ENCODE data around the gene CA10.

Gene CA10

GRCh38 chr17:51818777-51819176 lies 339.7 kb downstream of the CA10 start:
- DNase-seq (no peak), ATAC-seq (no peak)

- DNase-seq (no peak), ATAC-seq (no peak)
Observed at GRCh38 chr17:51817955-51818354, 340.6 kb downstream of the CA10 start.

- no peak for ATAC-seq
- no peak for DNase-seq
Observed at GRCh38 chr17:51817117-51817516, 341.4 kb downstream of the CA10 start.

DNA sequence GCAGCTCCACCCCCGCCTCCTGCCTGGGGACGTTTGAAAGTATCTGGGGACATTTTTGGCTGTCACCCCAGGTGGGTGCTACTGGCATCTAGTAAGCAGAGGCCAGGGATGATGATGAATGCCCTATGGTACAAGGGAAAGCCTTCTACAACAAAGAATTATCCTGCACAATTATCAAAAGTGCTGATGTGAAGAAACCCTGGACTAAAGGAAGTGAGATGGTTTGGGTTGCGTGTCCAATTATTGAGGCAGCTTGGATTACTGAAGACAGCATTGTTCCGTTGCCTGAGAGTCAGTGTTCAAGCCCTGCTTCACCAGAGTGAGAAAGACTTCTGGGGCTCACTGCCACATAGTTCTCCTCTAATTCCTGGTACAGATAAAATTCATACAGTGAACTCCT lies 343.4 kb downstream of the CA10 start:
- DNase-seq, result no peak
- no peak for ATAC-seq

- DNase-seq (no peak), ATAC-seq (no peak)
Observed at GRCh38 chr17:51814521-51814920, 344.0 kb downstream of the CA10 start.

DNA sequence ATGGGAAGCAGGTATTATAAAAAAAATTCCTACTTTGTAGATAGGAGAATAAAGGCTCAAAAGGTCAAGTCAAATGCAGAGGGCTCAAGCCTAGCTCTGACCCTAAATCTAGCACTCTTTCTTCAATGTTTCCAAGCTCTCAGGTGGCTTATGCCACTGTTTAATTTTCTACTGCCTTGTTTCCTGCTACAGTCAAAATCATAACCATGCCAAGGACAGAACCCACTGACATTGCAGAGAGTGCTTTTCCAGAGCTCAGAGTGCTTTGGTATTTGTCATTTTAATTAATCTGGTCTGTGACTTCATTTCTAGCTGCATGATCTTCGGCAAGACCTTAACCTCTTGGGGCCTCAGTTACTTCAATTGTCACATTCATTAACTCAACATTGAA lies 344.7 kb downstream of the CA10 start:
- no peak for ATAC-seq
- no peak for DNase-seq

DNA sequence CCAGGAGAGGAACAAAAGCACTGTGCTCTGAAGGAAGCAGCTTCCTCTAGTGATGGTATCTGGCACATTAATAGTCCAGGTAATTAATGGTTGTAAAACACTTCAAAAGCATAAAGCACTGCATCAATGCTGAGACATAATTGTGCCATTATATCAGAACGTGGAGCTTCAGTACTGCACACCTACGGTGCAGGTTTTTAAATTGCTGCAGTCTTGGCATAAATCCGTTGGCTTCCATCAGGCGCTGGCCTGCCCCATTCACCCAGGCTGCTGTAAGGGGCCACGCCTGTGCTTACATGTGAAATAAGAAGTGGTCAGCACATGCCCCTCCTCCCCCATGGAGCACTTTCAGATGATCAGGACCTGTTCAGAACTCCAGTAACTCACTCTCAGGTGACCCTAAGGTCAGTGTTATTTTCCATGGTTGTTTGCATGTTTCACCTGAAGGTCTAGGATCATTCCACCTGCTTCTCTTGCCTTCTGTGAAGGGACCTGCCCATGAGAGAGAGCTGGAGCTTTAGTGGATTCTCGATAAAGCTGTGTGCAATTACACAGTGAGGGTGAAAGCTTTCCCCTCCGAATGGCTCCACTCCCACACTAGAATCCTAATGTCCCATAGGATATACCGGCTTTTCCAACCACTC lies 345.3 kb downstream of the CA10 start:
- DNase-seq (no peak), ATAC-seq (no peak)

- ATAC-seq, result no peak
- DNase-seq, result no peak
Observed at GRCh38 chr17:51807460-51807859, 351.1 kb downstream of the CA10 start.

- no peak for ATAC-seq
- no peak for DNase-seq
Observed at GRCh38 chr17:51805765-51806164, 352.7 kb downstream of the CA10 start.

- no peak for DNase-seq
- no peak for ATAC-seq
Observed at GRCh38 chr17:51805185-51805584, 353.3 kb downstream of the CA10 start.

DNA sequence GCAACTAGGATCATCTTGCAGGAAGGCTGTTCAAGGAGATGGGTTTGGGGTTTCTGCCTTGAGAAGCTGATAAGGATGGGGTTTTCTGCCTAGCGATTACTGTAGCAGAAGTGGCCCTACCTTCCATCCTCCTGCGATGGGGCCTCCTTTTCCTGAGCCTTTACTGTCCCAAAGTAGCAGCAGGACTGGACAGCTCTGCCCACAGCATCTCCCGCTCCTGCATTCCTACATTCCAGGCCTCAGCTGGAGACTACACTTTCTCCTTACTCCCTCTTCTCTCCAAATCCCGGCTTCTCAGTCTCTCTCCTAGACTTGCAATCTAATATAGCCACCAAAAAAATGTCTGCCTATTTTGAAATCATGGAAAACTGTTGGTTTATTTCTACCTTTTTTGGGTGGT lies 355.4 kb downstream of the CA10 start:
- ATAC-seq, result no peak
- no peak for DNase-seq

GRCh38 chr17:51802544-51802943 lies 356.0 kb downstream of the CA10 start:
- ATAC-seq, result no peak

GRCh38 chr17:51801626-51802025 lies 356.9 kb downstream of the CA10 start:
- DNase-seq (no peak), ATAC-seq (no peak)

More at GRCh38 chr17:51802544-51802943, 356.0 kb downstream of the CA10 start:
- DNase-seq, result no peak

DNA sequence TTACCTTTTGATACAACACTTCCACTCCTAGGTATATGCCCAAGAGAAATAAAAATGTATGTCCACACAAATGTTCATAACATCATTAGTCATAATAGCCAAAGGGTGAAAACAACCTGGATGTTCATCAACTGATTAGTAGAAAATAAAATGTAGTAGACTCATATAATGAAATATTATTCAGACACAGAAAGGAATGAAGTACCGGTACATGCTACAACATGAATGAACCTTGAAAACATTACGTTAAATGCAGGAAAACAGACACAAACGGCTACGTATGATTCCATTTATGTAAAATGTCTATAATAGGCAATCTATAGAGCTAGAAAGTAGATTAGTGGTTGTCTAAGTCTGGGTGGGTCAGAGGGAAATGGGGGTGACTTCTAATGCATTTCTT lies 358.5 kb downstream of the CA10 start:
- DNase-seq (no peak), ATAC-seq (no peak)

DNA sequence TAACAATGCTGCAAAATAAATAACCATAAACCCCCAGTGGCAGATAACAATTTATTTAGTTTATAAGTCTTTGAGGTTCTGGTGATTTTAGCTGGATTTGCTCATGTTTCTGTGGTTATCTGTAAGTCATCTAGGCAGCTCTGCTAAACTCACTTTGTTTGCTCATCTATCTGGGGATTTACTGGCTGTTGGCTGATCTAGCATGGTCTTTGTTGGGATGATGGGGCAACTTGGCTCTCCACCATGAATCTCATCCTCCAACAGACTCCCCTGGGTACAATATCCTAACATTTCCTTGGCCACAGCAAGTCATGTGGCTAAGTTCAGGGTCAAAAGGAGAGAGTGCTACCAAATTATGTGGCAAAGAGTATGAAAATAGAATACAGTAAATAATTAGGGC lies 359.3 kb downstream of the CA10 start:
- no peak for ATAC-seq
- no peak for DNase-seq

DNA sequence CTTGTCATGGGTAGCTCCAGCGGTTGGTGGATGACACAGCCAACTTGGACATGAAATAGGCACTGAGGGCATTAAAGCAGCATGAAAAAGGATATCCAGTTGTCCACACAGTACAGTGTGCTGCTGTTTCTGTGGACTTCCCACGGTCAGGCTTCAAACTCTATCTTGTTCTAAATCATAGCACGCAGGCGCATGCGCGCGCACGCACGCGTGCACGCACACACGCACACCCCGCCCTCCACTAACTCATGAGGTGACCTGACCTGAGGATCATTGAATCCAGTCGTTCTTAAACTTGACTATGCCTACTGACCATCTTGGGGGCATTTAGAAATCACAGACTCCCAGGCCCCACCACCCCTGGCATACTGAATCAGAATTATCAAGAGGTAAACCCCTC lies 361.4 kb downstream of the CA10 start:
- ATAC-seq, result no peak
- DNase-seq, result no peak

DNA sequence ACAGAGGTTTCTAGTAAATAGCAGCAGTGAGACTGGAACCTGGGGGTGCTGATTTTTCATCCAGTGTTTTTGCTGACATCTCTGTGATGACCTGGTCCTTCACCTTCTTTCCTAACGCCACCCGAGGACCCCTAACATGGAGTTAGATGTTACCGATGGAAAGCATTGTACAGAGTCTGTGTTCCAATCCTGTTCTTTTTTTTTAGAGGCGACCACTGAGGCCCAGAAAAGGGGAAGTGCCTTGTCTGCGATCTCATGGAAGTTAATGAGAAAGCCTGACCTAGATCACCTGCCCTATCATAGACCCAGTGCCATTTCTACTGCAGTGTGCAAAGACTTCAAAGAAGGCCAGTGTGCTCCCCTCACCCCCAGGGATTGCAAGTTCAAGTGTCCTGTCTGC lies 362.5 kb downstream of the CA10 start:
- DNase-seq (no peak), ATAC-seq (no peak)

DNA sequence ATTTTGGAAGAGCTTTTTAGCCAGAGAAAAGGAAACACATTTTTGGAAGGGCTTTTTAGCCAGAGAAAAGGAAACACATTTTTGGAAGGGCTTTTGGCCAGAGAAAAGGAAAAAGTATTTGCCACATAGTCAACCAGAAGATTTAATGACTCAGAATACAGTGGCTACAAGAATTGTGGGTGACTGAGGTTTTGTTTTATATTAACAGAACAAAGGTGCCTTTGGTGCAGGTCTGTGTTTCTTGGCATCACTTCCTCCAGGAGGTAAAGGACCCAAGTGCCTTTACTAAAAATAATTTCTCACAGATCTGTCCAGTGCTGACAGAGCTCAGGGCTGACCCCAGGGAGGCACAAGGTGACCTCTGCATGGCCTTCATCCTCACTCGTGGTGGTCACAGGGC lies 363.1 kb downstream of the CA10 start:
- DNase-seq, result no peak
- no peak for ATAC-seq

- ATAC-seq, result no peak
- DNase-seq, result no peak
Observed at GRCh38 chr17:51794466-51794865, 364.0 kb downstream of the CA10 start.

GRCh38 chr17:51793686-51794085 lies 364.8 kb downstream of the CA10 start:
- ATAC-seq, result no peak
- no peak for DNase-seq

- DNase-seq (no peak), ATAC-seq (no peak)
Observed at GRCh38 chr17:51778842-51779241, 379.7 kb downstream of the CA10 start.

DNA sequence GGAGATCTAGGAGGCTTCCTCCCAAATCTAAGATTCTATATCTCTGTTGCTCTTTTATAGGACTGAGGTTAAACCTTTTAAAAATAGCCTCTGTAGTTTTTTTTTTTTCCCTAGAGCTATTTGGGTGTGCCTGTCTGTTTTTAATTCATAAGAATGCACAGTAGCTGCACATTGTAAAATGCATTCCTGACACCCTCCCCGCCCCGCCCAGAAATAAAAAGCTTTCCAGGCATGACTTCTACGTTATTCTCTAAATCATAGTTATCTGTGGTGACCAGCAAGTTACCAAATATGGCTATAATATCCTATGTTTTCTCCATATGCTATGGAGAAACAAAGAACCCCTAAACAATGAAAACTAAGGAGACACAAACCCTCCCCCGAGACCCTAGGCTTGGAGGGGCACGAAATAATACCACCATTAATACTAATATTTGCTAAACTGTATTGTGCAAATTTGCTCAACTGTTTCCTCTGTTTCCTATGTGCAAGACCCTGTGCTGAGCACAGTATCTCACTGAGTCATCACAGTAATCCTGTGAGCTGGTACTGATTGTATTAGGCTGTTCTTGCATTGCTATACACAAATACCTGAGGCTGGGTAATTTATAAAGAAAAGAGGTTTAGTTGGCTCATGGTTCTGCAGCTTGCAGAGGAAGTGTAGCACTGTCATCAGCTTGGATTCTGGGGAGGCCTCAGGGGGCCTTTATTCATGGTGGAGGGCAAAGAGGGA lies 388.3 kb downstream of the CA10 start:
- no peak for DNase-seq
- no peak for ATAC-seq

DNA sequence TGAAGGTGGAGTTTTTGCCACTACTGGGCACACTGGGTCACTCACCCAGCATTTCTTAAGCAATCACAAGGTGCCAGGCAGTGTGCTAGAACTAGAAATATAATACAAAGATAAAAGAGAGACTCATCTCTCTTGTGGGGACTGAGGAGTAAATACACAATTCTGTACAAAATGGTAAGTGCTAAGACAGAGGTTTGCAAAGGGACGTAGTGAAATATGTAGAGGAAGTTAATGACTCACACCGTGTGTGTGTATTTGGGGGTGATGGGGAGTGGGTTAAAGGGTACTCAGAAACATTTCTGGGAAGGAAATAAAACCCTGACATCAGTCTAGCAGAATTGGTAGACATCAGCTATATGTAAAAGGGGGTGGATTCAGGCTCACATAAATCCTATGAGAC lies 389.3 kb downstream of the CA10 start:
- ATAC-seq (no peak), DNase-seq (no peak)

- DNase-seq (no peak), ATAC-seq (no peak)
Observed at GRCh38 chr17:51768706-51769105, 389.8 kb downstream of the CA10 start.
